GM12891 (cell line): ENCODE data around the gene OPALIN.

ENCODE experiments used
- DNase-seq: peaks from one replicate; pipeline ENCODE4 v3.0.0; 2011; ENCODE audit warnings: low spot score; ENCODE audit not compliant: insufficient read length
- FAIRE-seq: peaks from 2 replicates; lab custom pipeline; 2011; peaks lifted over from hg19 to GRCh38; lab: Jason Lieb, UNC
- PAX5 ChIP-seq: IDR thresholded peaks from 2 replicates; pipeline ENCODE4 v1.6.1; 2011; ENCODE audit warnings: low read length, moderate library complexity, mild to moderate bottlenecking; ENCODE audit not compliant: insufficient read depth, severe bottlenecking
- POLR2A ChIP-seq: IDR thresholded peaks from 2 replicates; pipeline ENCODE4 v1.6.1; 2011; ENCODE audit warnings: low read depth, low read length, control low read depth
- POLR2AphosphoS5 ChIP-seq: IDR thresholded peaks from 2 replicates; pipeline ENCODE4 v1.6.1; 2011; ENCODE audit warnings: low read depth, low read length, control low read depth
- POU2F2 ChIP-seq: IDR thresholded peaks from 2 replicates; pipeline ENCODE4 v1.6.1; 2011; ENCODE audit warnings: low read depth, mild to moderate bottlenecking, control low read depth, low read length, moderate library complexity
- SPI1 ChIP-seq: IDR thresholded peaks from 2 replicates; pipeline ENCODE4 v1.6.1; 2011; ENCODE audit warnings: low read depth, low read length, control low read depth
- TAF1 ChIP-seq: IDR thresholded peaks from 2 replicates; pipeline ENCODE4 v1.6.1; 2011; ENCODE audit warnings: low read depth, low read length, control low read depth

OPALIN gene

DNA sequence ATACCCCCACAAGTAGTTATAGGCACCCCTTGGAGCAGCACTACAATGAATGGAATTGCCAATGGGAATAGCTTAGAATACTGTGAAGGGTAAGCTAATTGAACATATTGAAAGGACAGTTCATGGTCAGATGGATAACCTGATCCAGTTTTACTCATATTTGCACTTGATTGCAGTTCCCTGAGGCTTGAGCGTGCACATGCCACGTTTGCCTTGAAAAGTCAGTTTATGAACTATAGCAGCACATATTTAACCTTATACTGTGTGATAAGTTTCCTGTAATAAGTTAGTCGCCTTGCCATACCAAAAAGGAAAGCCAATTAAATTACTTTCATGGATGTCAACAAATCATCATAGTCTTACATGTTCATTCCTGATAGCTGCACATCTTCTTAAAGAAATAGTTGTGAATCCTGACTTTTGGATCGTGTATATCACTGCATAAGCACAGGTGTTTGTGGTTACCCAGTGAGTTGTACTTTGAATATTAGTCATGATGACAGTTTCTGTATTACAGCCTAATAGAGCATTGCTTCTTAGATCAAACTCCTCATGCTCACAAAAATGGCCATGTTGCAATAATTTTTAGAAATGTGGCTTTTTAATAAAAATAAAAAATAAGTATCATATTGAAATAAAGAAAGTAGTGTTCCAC is 33.0 kb downstream of the OPALIN start:
- DNase-seq (peak; percentile 29), FAIRE-seq (peak; percentile 91)
- TF ChIP-seq POLR2A, result no peak
- no peak for TF ChIP-seq PAX5
- no peak for TF ChIP-seq POU2F2
- TF ChIP-seq POLR2AphosphoS5, result no peak
- TF ChIP-seq SPI1, result no peak
- no peak for TF ChIP-seq TAF1

DNA sequence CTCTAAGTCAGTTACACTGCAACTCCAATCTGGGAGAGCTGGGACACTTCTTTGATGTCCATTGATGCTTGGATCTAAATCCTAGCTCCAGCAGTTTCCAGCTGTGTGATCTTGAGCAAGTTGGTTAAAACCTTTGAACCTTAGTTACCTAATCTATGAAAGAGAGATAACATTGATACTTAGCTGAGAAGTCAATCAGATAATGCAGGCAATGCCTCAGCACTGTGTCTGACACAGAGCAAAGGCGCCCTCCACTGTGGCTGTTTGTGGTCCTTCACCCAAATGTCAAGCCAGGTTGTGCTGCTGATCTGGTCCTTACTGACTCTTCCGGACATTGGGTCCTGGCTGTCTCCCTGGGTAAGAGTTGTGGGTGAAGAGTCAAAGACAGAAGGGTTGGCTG is 34.4 kb downstream of the OPALIN start:
- FAIRE-seq (peak; percentile 57), DNase-seq (no peak)
- TF ChIP-seq POLR2A (no peak), SPI1 (no peak), POLR2AphosphoS5 (no peak), TAF1 (no peak), POU2F2 (no peak), PAX5 (no peak)

DNA sequence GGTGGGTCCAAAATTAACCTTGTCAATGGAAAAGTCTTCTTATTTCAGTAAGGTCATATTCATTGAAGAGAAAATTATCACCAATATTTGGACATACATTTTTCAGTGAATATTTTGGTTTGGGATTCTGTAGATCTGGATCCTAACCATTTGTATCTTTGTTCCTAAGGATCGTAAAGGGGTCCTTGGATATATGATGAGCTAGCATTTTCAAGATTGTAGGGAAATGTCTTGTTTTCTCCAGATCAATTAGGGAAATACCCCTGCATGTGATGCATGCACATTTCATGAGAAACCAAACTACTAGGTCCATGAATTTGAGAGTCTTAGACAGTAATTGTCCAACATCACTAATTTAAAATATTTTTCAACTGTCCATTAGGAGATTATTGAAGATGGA is 36.5 kb downstream of the OPALIN start:
- DNase-seq, result no peak
- TF ChIP-seq POLR2AphosphoS5 (no peak), POU2F2 (no peak), SPI1 (no peak), PAX5 (no peak), TAF1 (no peak), POLR2A (no peak)
- no peak for FAIRE-seq

DNA sequence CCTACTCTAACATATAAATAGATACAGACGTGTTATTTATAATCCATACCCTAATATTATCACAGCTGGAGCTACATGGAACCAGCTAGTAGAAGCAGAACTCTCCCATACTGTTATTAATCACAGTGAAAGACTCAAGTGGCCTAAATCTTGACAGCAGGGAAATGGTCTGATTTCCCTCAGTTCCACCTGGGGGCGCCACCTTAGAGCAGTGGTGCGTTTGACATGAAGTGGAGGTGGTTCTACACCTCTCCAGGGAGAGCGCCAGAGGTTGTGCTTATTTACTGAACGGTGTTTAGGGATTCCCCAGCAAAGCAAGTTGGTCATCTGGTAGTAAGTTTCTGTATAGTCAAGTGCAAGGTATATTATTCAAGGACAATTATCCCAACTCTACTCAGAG is 37.0 kb downstream of the OPALIN start:
- FAIRE-seq (no peak), DNase-seq (no peak)
- TF ChIP-seq POLR2A (no peak), PAX5 (no peak), TAF1 (no peak), SPI1 (no peak), POLR2AphosphoS5 (no peak)

DNA sequence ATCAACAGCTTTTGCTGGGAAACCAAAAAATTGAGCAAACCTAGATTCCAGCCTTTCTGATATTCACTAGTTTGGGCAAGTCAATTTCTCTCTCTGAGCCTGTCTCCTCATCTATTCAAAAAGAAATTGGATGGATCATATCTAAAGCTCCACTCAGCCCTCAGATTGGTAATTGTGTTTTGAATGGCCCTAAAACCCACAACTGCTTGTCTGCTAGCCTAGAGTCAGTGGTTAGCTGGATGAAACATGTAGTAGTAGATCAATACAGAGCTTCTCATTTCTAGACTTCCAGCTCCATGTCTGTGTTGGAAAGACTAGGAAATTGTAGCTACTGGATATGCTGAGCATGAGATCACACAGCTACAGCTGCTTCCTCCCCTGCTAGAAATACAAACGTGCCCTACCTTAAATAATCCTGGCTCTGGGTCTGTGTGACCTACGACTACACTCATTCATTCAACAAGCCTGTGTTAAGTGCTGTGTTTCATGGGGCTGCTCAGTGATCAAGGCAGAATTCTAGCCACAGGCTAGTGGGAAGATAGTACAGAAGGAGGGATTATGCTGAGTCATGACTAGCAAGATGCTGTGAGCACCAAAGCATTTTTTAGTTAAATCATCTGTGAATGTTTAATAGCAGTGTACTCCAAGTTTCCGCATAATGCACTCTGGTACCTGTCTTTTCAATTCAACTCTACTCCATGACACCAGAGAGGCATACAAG is 38.9 kb downstream of the OPALIN start:
- FAIRE-seq (peak; percentile 84), DNase-seq (no peak)
- TF ChIP-seq PAX5 (no peak), TAF1 (no peak), POU2F2 (no peak), SPI1 (no peak), POLR2AphosphoS5 (no peak), POLR2A (no peak)

DNA sequence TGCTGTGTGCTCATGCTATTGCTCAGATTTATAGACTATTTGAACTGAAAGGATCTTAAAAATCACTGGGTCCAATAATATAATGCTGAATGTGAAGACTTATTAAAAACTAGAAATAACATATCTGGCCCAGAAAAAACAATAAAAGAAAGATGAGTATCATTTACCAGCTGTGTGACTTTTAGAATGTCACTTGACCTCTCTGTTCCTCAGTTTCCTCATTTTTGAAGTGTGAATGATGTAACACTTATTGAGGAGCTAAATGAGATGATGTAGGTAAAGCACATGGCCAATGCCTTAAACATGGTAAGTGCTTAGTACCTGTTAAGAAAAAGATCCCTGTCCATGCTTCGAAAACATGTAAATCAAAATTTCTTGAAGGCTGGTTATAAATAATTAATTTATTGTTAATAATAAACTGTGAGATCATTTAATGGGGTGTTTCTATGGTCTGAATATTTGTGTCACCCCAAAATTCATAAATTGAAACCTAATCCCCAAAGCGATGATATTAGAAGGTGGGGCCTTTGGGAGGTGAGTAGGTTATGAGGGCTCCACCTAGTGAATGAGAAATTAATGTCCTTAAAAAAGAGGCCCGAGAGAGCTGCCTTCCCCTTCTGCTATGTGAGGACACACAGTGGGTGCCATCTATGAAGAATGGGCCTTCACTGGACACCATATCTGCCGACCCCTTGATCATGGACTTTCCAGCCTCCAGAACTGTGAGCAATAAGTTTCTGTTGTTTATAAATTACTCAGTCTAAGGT is 41.6 kb downstream of the OPALIN start:
- FAIRE-seq, result no peak
- TF ChIP-seq POLR2A (no peak), SPI1 (no peak), PAX5 (no peak), POLR2AphosphoS5 (no peak), TAF1 (no peak), POU2F2 (no peak)
- DNase-seq, result no peak

DNA sequence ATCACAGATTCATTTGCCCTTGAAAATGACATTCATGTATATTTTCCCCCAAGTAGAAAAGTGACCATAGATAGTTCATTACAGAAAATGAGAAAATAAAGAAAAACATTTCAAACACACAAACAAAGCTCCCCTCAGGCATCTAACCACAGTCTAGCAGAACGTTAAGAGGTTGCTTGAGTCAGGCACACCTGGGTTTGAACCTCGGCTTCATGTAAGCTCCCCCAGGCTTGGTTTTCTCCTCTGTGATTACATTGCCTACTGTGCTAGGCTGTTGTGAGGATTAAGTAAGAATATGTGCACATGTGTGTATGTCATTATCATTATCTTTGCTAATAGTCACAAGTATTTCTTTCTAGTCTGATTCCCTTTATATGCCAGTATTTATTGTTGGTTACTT is 45.5 kb downstream of the OPALIN start:
- DNase-seq (no peak), FAIRE-seq (no peak)
- TF ChIP-seq PAX5 (no peak), POLR2AphosphoS5 (no peak), TAF1 (no peak)

DNA sequence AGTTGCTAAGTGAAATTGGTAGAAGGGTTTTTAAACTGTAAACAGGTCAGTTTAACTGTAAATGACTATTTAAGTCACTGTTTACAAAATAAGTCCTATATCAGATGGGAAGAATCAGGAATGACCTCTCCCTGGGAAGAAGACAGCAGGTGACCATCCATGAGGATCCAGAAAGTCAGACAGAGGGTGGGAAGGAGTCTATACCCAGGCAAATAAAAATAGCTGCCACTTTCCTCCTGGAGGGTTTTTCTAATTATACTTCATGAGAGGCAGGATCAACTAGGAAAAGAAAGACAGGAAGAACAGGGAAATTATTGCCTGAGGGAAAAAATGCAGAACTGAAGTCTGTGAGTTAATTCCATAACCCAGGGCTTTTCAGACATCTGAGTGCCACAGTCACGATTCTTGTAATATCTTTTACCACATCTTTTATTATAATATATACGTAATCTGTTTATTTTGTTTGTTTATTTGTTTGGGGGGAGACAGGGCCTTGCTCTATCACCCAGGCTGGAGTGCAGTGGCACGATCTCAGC is 47.6 kb downstream of the OPALIN start:
- TF ChIP-seq TAF1 (no peak), POU2F2 (no peak), POLR2A (no peak), POLR2AphosphoS5 (no peak), PAX5 (no peak), SPI1 (no peak)
- peak; percentile 55 for FAIRE-seq
- no peak for DNase-seq

DNA sequence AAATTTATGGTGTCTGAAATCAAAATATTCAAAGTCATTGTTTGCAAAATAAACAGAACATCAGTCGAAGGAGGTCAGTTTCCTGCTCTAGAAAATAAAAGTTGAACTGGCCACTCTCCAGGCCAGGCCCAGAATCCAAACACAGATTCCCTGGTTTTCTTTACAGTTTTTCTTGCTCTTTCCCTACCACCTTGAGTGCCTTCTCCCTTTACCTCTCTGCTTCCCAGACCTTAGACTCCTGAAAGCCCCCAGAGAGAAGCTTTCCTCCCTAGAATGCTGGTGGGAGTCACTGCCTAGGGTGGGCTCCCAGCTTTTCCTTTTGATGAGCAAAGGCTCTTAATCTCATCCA is 48.5 kb downstream of the OPALIN start:
- DNase-seq, result no peak
- no peak for TF ChIP-seq POU2F2
- no peak for TF ChIP-seq TAF1
- FAIRE-seq, result no peak
